GM21786 (cell line): ENCODE data around the gene ITIH1.

ENCODE experiments used
- ATAC-seq: cut with Tn5 transposase; IDR thresholded peaks from one replicate; pipeline ENCODE4 v1.9.1; 2021; ENCODE audit not compliant: unreplicated experiment

ITIH1 gene

GRCh38 chr3:52838561-52839267 lies 61.3 kb downstream of the ITIH1 start:
- ATAC-seq: no peak

- ATAC-seq: no peak
Measured at GRCh38 chr3:52839268-52839575, 61.8 kb downstream of the ITIH1 start.

- no peak for ATAC-seq
Measured at GRCh38 chr3:52839892-52840545, 62.6 kb downstream of the ITIH1 start.

- ATAC-seq: peak; percentile 42
Measured at GRCh38 chr3:52841211-52841980, 64.0 kb downstream of the ITIH1 start.
